GDM1 (cell line): ENCODE data around the gene TMEM63A.
"Not testable (repeated sequence)": the region's sequence is repeated elsewhere in the genome, so short reads cannot be mapped to it uniquely, and the experiment has no call there.

ENCODE experiments used
- DNase-seq: peaks from one replicate; lab custom pipeline; 2025; lab: John Stamatoyannopoulos, UW

Gene TMEM63A

DNA sequence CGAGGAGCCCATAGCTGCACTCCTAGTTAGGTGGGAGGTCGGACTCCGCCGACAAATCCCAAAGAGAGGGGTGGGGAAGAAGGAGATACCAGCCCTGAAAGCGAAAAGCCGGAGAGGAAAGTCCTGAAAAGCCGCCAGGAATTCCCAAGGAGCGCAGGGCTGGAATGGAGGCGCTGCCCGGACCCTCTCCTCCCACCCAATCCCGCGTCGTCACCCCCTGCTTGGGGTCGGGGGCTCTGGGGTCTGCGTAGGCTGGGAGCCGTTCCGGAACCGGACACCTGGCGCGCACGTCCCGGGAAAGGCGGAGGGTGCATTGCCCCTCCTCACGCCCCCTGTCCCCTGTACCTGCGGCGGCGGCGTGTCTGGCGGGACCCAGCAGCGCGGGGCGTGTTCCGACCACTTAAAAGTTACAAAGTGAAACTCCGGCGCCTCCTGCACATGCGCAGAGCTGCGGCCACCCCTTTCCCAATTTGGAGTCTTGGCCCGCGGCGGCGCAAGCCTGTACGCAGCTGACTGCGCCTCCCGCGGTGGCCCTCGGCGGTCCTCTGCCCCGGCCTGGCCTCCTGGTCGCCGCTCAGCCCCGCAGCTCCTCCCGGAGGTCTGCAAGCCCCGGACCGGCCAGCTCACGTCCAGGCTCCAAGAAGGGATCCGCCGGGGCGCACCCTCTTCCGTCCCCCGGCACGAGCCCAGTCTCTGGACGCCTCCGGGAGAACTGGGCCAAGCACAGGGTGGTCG lies at the start of gene TMEM63A:
Gene TMEM63A (minus strand): TSS at position 422 of the 735 bp plus-strand sequence. CDS start 4,800 bp downstream, outside the sequence.
- DNase-seq: peak; percentile 77

DNA sequence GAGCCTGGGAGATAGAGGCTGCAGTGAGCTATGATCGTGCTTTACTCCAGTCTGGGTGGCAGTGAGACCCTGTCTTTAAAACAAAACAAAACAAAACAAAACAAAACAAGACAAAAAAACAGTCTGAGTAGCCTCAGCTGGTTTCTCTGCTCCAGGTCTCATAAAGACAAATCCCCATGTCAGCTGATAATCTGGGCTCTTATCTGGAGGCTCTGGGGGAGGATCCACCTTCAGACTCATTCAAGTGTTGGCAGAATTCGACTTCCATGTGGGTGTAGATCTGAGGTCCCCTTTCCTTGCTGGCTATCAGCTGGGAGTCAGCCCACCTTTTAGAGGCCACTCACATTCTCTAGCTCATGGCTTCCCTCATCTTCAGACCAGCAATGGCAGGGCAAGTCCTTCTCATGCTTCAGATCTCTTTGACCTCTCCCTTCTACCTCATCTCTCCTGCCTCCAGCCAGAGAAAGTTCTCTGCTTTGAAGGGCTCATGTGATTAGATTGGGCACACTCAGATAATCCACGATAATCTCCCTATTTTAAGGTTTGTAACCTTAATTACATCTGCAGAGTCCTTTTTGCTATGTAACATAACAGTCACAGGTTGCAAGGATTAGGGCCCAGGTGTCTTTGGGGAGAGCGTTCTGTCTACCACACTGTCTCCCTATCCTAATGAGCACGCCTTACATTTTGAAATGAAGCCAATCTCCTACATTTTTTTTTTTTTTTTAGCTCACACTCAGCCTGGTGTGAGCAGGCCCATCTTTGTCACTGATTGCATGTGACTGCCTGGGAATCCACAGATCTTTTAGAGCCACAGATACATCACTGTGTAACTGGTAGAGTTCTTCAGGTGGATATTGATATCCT lies 49.3 kb upstream of the TMEM63A start:
- DNase-seq: no peak

DNA sequence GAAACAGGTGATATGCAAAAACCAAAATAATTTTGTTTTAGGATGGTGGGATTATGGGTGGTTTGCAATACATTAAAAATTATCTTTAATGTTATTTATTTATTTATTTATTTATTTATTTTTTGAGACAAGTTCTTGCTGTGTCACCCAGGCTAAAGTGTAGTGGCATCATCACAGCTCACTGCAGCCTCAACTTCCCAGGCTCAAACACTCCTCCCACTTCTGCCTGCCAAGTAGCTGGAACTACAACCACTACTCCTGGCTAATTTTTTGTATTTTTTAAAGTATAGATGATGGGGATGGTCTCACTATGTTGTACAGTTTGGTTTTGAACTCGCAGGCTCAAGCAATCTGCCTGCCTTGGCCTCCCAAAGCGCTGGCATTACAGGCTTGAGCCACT lies 48.4 kb upstream of the TMEM63A start:
- DNase-seq: no peak

DNA sequence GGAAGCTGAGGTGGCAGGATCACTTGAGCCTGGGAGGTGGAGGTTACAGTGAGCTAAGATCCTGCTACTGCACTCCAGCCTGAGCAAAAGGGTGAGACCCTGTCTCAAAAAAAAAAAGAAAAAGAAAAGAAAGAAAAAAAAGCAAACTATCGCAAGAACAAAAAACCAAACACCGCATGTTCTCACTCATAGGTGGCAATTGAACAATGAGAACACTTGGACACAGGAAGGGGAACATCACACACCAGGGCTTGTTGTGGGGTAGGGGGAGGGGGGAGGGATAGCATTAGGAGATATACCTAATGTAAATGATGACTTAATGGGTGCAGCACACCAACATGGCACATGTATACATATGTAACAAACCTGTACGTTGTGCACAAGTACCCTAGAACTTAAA lies 47.3 kb upstream of the TMEM63A start:
- DNase-seq: not testable (repeated sequence)

DNA sequence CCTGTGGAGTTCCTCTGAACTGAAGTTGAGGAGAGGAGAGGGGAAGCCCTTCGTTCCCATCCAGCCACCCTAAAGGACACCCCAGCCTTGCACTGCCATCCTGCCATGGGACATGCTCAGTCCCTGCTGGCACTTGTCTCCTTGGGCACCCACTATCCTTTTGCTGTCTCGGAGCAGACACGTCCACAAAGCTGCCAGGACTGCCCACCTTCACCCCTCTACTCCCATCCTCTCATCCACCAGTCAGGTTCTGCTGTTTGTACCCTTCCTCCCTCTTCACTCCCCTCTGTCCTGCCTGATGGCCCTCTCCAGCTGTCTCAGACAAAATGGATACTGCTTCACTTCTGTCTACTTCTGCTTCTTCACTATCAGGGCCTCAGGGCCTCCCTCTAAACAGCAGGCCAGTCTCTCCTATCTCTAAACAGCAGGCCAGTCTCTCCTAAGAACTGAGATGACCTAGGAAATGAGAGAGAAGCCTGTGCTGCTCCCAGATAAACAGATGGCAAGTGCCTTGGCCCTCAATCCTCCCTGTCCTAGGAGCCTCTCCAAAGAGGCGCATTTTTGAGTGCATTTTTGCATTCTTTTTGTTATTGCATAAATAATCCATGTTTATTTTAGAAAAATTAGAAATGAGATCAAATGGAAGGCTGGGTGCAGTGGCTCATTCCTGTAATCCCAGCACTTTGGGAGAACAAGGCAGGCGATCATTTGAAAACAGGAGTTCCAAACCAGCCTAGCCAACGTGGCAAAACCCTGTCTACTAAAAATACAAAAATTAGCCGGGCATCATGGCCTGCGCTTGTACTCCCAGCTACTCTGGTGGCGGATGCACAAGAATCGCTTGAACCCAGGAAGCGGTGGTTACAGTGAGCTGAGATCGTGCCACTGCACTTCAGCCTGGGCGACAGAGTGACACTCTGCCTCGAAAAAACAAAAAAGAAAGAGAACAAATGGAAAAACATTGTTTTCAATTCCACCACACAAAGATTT lies 46.3 kb upstream of the TMEM63A start:
- DNase-seq: peak; percentile 34

DNA sequence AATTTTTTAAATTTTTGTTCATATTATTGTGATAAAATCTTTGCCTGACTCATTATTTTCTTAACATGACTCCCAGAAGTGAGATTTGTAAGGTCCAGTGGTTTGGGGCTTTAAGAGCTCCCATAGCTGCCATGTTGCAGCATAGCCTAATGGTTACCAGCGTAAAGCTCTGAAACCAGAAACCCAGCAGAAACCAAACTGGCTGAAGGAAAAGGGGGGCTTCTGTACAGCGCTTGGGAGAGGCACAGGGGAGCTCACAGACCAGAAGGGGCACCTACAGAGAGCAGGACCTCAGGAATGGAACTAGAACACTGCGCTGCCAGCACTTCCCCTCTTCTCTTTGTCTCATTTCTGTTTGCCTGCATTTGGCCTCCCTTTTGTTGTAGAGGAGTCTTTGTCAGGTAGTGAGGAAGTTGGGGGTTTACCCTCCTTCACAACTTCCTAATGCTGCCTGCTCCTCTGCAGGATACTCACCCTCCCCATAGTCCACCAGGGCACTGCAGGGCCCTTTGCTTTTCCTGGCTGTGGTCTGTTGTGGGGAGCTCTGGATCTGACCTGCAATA lies 44.5 kb upstream of the TMEM63A start:
- DNase-seq: peak; percentile 42

DNA sequence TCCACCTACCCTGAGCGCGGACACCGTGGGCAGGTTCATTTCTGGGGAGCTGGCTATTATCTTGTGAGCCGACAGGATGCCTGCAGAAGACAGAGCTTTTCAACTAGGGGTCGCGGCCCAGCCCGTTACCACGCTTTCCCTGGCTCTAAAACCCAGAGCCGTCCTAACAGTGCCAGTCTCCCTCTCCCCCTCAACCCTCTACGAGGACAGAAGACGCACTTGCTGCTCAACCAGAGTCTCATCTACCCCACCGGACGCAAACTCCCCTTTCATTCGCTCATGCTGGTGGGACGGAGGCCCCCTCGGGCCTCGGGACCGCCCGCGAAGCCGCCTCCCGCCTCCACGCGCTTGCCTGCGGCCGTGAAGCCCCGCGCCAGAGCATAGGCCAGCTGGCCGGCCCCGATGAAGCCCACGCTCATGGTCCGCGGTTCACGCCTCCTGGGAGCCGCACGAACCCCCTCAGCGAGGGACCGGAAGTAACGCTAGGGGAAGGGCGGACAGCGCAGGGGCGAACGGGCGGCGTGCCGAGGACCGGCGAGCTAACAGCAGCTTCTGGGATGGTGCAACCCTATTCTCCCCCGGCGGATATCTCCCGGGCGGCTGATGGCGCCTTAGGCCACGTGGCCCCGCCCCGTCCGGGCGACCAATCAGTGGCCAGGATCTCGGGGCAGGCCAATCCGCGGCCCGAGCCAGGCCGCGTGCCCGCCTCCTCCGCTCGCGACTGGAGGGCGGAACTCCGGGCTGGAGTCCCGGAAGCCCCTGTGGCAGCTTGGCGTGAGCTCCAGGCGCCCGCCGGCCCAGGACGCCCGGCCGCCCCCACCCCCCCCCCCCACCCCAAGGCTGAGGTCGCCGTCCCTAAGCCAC lies 41.7 kb upstream of the TMEM63A start, which contains the start of gene PYCR2:
Gene PYCR2 (minus strand): TSS at position 559 of the 864 bp plus-strand sequence. CDS start 140 bp downstream, at position 419.
- peak; percentile 96 for DNase-seq

DNA sequence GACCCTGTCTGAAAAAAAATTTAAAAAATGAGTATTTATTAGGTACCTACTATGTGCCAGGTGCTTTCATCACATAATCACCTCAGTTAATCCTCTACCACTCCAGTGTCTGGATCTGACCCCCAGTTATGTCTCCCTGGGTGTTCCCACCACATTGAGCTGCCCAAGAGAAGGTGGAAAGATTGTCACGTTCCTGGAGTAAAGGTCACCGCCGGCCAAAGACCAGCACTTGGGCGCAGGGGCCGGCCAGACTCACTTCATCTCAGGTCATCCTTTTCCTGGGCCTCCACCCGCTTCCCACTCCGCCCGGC lies 41.2 kb upstream of the TMEM63A start:
- no peak for DNase-seq

DNA sequence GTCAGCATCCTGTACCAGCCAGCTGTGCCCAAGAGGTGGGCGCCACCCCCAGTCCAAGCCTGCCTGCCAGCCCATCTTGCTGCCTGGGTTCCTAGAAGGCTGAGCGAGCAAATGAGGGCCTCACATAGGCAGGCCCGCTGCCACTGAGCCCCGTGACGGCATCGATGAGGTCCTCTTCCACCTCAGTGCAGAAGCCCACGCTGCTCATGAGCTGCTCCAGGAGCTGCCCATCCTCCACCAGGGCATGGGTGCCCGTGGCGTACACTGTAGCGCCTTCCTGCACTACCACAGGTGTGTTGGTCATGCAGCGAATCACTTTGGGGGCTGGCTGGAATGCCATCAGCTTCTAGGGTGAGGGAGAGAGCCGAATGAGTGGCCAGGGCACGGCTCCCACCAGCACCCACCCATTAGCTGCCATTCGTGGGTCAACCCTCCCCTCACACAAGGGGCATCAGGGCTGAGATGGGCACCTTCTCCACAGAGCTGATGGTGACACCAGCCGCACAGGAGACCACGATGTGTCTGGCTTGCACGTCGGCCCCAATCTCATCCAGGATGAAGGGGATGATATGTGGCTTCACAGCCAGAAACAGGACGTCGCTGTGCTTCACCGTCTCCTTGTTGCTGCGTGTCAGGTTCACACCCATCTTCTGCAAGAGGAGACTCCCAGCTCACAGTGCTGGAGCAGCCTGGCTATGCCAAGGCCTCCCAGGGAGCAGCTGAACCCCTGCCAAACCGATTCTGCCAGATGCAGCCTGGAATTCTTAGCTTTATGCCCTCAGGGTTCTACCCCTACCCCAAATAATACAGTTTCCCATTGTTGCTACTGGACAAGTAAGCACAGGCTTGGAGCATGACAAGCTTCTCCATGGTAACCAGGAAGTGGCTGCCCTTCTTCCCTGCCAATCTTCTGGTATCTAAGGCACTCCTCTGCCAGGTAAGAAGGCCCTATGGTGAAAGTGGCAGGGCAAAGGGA lies 39.8 kb upstream of the TMEM63A start:
- no peak for DNase-seq

DNA sequence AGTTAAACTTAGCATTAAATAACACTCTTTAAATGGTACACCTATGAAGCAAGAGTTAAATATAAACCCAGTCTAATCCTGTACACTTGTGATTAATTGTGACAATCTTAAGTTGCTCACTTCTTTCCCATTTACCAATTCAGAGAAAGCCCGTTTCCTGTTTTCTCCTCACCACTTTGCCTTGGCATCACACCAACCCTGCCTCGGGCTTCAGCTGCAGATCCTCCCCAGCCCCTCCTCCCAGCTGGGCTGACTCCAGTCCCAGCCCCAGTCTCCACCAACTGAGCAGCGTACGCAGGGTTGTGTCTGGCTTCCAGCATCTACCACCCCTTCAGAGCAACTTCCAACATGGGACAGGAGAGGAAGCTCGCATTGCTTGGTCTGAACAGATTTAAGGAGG lies 37.7 kb upstream of the TMEM63A start:
- DNase-seq: no peak

DNA sequence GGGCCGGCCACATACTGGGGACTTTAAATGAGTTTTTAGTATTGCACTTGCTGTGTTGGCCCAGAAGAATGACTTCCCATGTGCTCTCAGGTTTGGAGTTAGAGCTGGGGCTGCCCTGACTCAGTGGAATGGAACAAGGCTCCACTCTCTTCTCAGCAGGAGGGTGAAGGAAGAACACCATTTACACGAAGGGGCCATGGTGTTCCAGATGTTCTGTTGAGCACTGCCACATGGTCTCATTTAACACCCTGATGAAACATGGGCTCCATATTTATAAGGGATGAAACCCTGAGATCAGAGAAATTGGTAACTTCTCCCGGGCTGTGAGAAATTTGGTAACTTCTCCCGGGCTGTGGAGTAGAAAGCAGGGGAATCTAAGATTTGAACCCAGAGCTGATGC lies 36.1 kb upstream of the TMEM63A start:
- DNase-seq: no peak

DNA sequence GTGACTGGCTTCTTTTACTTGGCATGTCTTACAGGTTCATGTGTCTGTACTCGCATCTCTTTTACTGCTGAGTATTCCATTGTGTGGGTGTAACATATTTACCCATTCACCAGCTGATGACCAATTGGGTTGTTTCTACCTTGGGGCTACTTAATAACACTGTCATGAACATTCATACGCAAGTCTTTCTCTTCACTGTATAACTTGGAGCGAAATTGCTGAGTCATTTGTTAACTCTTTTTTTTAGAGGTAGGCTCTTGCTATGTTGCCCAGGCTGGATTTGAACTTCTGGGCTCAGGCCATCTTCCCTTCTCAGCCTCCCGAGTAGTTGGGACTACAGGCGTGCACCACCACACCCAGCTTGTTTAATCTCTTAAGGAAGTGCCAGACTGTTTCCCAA lies 35.4 kb upstream of the TMEM63A start:
- no peak for DNase-seq

DNA sequence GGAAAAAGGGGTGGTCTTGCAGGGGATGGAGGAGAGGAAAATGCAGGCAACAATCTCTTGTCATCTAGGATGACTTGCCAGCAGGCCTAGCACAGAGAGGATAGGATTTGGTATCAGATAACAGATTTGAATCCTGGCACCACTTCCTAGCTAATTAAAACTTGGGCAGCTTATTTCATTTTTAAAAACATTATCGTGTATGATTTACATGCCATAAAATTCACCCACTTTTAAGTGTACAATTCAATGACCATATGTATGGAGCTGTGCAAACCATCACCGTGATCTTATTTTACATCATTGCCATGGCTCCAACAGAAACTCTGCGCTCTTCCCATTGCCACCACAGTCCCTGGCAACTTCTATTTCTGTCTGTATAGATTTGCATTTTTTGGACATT lies 34.9 kb upstream of the TMEM63A start:
- DNase-seq: no peak

DNA sequence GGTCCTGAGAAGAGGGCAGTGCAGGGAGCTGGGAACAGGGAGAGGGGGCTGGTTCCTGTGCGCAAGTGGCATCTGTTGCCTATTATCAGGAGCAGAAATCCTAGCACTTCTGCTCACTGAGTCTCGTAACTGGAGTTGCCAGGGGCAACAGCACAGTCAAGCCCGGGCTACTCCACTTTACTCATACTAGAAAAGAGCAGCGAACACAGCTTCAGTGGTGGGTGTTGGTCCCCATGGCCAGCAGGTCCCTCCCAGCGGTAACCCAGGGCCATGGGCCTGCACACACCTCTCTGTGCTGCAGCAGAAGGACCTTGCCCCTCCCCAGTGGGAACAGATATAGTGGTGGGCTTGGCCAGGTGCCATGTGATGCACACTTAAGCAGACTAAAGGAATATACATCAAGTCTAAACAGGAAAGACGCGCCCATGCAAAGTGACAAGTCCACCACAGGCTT lies 33.4 kb upstream of the TMEM63A start:
- no peak for DNase-seq

DNA sequence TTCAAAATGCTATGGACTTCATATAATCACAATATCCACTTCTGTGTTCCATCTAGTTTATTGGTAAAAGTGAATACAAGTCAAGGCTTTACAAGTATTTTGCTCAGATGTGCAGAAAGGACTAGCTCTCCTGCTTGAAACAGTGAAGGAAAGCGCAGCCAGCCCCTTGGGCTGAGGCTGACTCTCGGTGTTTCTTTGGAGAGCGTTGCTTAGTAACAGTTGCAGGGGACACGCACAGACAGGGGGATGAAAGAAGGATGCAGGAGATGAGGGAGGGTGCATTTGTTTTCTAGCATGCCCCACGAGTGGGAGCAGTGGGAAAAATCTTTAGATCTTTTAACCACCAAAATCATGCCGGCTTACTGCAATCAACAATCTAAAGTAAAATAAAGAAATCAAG lies 32.8 kb upstream of the TMEM63A start:
- DNase-seq: no peak

DNA sequence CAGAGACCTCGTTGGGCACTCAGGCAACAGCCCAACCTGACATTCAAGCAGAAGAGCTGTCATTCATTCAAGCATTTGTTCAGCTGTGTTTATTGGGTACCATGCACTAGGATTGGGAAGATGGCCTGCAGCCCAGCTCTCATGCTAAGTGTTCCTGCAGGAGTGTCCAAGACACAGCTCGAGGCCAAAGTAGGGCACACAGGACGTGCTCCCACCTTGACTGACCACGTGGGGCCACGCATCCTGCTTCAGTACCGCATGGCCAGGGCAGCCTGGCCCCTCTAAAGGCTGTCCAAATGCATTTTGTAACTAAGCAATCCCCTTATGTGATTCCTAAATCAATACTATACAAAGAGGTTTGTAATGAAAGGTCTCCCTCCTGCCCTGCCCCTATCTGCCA lies 32.2 kb upstream of the TMEM63A start:
- DNase-seq: no peak

DNA sequence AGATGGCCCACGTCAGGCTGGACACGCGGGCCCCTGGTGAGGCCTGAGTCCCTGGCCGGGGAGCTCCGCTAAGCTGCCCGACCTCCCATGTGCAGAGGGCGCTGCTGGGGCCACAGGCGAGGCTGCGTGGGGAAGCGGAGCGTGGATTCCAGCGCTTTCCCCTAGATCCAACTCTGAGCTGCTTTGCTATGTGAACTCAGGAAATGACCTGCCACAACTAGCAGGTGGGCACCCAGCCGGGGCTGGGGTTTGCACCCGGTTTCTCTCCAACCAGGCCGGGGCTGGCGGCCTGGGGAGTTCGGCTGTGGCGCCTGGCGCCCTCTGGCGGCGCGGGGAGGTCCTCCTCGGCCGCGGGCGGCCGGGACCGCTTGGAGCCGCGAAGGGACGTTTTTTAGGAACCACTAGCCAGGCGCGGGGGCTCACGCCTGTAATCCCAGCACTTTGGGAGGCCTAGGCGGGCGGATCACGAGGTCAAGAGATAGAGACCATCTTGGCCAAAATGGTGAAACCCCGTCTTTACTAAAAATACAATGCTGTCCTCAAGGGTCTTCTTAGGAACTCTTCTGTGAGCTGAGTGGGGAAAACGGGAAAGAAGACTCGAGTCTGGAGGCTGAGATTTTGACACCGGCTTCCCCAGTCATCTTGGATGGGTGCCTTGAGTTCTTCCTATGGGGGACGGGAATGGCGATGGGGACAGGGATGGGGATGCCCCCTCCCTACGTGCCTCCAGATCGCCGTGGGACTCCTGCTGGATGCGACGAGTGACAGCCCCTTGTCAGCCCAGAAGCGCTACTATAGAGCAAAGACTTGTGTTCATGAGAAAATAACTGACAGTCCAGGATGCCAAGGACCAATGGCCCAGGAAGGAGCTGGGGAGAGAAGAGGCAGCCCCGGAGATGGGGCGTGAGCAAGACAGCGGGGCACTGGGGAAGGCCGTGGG lies 29.3 kb upstream of the TMEM63A start:
- no peak for DNase-seq

DNA sequence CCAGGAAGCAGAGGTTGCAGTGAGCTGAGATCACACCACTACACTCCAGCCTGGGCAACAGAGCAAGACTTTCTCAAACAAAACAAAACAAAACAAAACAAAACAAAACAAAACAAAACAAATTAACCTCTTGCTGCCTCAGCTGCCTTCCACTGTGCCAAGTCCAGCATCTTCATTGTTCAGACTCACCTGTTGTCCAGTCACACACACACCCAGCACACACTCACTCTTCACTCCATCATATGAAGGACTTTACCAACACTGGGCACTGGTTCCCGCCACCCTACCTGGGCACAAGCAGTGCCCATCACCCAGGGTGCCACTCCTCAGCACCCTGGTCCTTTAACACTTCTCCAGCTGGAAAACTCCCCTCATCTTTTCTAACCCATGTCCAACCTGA lies 27.3 kb upstream of the TMEM63A start:
- no peak for DNase-seq
